ENCODE data around the gene VHLL.
A peak's percentile ranks its signal among the peaks of the same experiment; 100 is the strongest.

VHLL gene

DNA sequence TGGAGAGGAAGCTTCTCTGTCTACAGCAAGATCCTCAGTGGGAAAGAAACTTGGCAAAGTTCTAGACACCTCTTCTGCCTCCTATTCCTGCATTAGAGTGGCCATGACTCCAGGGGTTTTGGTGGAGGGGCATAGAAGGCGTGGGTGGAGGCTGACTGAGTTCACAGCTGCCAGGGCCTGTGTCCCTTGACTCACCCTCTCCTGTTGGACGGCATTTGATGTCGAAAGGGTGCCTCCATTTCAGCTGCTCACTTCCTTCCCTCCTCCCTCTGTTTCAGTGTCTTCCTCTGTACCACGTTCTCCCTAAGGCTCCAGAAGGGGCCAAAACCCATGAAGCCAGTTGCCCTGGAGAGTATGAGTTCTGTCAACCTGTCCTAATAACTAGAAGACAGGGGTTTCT lies 14.3 kb downstream of the VHLL start:
- Histone ChIP-seq H3K9me3 (replicated peaks in 1 of 11) (no peaks in the 10 kb centered on the region), H3K36me3 (peaks cover 21 to 57% (median 27%) of the 10 kb centered on the region in 11 experiments), H3K27me3 (no peaks in the 10 kb centered on the region), H3K27ac (peak overlapping the region in 10 of 11 experiments; percentile 9 to 98 (median 68); a peak in 19 of 22 replicates), H4K20me1 (peaks cover 18 to 24% (median 21%) of the 10 kb centered on the region in 11 experiments), H3K4me1 (peaks cover 34 to 51% (median 48%) of the 10 kb centered on the region in 10 experiments), H3K9ac (peak overlapping the region; percentile 13 to 97 (median 52); a peak in 14 of 22 replicates), H3K4me3 (peak overlapping the region in 1 of 10 experiments; percentile 2; a peak in 1 of 20 replicates), H3K4me2 (peak overlapping the region in 10 of 11 experiments; percentile 89 to 98 (median 92); a peak in 18 of 22 replicates)
- TF ChIP-seq Cebpa-rat (IDR thresholded peaks at IDR 0.05): no peak; a peak in 1 of 22 replicates

DNA sequence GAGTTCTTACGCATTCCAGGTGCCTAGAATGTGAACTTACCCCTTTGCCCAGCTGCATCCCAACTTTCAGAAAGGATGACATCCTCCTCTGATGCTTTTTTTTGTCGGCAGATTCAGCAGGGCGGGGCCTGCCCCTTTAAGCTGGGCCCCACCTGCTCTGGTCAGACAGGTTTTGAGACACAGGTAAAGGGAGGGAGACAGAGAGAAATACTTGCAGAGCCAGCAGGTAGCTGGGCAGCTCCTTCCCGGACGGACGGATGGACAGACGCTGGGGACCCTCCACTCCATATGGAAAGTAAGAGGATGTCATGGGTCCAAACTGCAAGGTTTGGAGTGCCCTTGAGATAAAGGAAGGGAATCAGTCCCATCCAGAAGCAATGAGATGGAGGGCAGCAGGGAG lies 15.0 kb downstream of the VHLL start, which contains the start of gene TMEM79:
TSS of gene TMEM79 (plus strand) at position 214 of the 400 bp plus-strand sequence. CDS start 902 bp downstream, outside the sequence.
- Histone ChIP-seq H3K9me3 (replicated peaks in 1 of 11) (no peaks in the 10 kb centered on the region), H3K9ac (peak within 1 kb of the TSS; percentile 90 to 98 (median 97)), H3K27ac (peak within 1 kb of the TSS; percentile 89 to 98 (median 95); a peak in 21 of 22 replicates), H3K4me3 (peak within 1 kb of the TSS; percentile 64 to 92 (median 87)), H4K20me1 (peaks cover 23 to 30% (median 27%) of the 10 kb centered on the region in 11 experiments), H3K4me2 (peak within 1 kb of the TSS; percentile 89 to 98 (median 93)), H3K4me1 (peaks cover 39 to 54% (median 49%) of the 10 kb centered on the region in 10 experiments), H3K27me3 (no peaks in the 10 kb centered on the region), H3K36me3 (peaks cover 19 to 60% (median 32%) of the 10 kb centered on the region in 11 experiments)
- TF ChIP-seq Cebpa-rat (IDR thresholded peaks at IDR 0.05): no peak

DNA sequence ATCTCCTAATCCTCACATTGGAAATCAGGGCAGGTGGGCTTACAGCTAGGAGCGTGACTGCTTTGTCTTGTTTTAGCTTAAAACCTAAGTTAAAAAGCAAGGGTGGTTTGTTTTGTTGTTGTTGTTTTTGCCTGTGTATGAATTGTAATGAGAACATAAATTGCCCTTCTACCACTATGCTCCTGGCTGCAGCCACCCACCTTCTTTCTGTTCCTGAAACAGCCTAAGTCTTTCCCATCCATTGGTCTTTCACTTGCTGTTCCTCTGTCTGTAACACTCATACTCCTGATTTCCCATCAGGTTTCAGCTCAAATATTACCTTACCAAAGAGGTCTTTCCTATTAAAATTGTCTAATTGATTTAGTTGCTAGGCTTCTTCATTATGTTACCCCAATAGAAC lies 15.6 kb downstream of the VHLL start:
- no peak for TF ChIP-seq Cebpa-rat (IDR thresholded peaks at IDR 0.05)
- Histone ChIP-seq H3K4me3 (peak overlapping the region; percentile 64 to 92 (median 87)), H3K4me2 (peak overlapping the region; percentile 89 to 98 (median 93)), H3K9me3 (replicated peaks in 1 of 11) (no peaks in the 10 kb centered on the region), H3K27ac (peak overlapping the region in 10 of 11 experiments; percentile 89 to 98 (median 95); a peak in 20 of 22 replicates), H3K27me3 (no peaks in the 10 kb centered on the region), H4K20me1 (peaks cover 29 to 36% (median 33%) of the 10 kb centered on the region in 11 experiments), H3K36me3 (peaks cover 16 to 60% (median 34%) of the 10 kb centered on the region in 11 experiments), H3K4me1 (peaks cover 39 to 57% (median 49%) of the 10 kb centered on the region in 10 experiments), H3K9ac (peak overlapping the region; percentile 90 to 98 (median 97))

DNA sequence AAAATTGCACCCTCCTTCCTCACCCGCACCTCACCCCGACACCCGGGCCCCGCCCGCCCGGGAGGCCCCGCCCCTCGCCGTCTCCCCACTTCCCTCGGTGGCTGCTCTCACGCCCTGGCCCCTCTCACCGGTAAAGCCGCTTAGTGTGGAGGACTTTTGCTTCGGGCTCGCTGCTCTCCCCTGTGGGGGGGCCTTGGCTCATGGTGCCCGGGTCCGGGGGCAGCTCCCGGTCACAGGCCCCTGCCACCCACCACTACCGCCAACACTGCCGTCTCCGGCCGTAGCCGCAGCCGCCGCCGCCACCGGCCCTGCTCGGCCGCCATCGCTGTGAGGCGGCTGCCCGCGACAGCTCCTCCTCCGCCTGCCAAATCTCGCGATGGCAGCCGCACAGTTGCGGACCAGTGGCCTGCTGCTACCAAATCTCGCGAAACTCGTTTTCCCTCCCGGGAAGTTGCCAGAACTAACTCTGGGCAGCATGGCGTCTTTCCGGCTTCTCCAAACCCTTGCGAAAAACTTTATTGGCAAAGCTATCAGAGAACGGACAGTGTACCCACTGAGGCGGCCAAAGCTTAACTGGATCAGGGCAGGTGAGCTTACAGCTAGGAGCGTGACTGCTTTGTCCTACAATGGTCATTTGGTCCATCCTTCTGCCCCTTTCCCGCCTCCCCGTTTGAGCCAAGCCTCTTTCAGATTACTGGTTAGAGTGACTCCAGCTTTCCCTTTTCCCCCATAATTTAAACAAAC lies 16.5 kb downstream of the VHLL start, which contains the start of gene SMG5:
TSS of gene SMG5 (minus strand) at position 347 of the 744 bp plus-strand sequence. CDS start at position 202, 145 bp downstream.
- peaks cover 21 to 60% (median 38%) of the 10 kb centered on the region in 11 experiments for H3K36me3 ChIP-seq
- peak within 1 kb of the TSS; percentile 64 to 92 (median 87) for H3K4me3 ChIP-seq
- H3K27ac ChIP-seq: peak within 1 kb of the TSS; percentile 89 to 98 (median 95)
- H3K4me1 ChIP-seq: peaks cover 39 to 59% (median 50%) of the 10 kb centered on the region in 10 experiments
- H3K9ac ChIP-seq: peak within 1 kb of the TSS; percentile 90 to 98 (median 97)
- no peaks in the 10 kb centered on the region for H3K27me3 ChIP-seq
- H4K20me1 ChIP-seq: peaks cover 36 to 45% (median 42%) of the 10 kb centered on the region in 11 experiments
- H3K4me2 ChIP-seq: peak within 1 kb of the TSS; percentile 90 to 99 (median 95)
- TF ChIP-seq Cebpa-rat (IDR thresholded peaks at IDR 0.05): no peak
- H3K9me3 ChIP-seq (replicated peaks in 1 of 11): no peaks in the 10 kb centered on the region

DNA sequence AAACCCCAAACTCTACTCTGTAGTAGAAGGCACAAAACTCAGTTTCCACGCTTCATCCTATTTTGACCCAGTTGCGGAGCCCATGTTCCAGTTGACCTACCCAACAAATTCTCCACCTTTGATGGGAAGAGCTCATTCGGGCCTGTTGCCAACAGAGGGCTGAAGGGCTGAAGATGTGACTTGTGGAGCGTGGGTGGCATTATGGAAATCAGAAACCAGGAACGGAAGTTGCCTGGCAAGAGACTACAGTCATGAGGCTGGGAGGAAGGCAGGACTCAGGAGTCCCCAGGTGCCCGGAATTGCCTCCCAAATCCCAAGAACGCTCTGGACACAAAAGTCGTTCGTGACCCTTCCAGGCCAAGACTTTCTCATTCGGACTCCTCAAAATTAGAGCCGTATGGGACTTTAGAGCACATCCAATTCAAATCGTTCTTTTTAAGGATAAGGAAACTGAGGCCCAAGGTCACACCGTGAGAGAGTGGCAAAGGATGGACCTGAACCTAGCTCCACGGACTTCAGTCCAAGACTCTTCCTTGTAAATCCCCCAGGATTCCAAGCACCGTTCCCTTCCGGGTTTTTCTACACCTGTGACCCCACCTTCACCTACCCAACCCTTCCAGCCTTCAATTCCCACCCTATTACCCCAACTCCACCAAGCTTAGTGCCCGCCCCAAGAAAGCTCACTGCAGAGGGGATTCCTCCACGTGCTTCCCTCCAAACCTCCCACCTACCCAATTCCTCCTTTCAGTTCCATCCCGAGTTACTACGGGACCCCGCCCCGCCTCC lies 17.2 kb downstream of the VHLL start:
- Histone ChIP-seq H3K36me3 (peaks cover 28 to 62% (median 46%) of the 10 kb centered on the region in 11 experiments), H3K4me3 (peak overlapping the region; percentile 64 to 92 (median 87)), H3K27me3 (no peaks in the 10 kb centered on the region), H3K27ac (peak overlapping the region; percentile 89 to 98 (median 95)), H3K9me3 (replicated peaks in 1 of 11) (no peaks in the 10 kb centered on the region), H3K4me1 (peaks cover 39 to 63% (median 52%) of the 10 kb centered on the region in 10 experiments), H3K9ac (peak overlapping the region; percentile 90 to 98 (median 97)), H3K4me2 (peak overlapping the region; percentile 87 to 99 (median 95)), H4K20me1 (peaks cover 40 to 52% (median 48%) of the 10 kb centered on the region in 11 experiments)
- no peak for TF ChIP-seq Cebpa-rat (IDR thresholded peaks at IDR 0.05)

DNA sequence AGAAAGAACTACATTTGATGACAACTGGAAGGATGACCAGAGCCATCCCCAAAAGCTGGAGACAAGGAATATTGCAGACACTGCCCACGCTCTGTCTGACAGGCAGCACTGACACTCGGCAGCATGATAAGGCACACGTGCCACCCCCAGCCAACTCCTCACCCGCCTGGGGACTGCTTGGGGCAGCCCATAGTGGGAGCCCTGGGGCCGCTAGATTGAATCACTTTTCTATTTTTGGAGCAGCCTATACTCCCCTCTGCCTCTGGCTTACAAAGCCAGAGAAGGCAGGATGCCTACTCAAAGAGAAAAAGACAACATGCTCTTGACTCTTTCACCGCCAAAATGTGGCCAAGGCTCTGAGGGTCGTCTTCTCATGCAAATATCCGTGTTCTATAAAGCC lies 17.8 kb downstream of the VHLL start:
- Histone ChIP-seq H4K20me1 (peaks cover 42 to 58% (median 54%) of the 10 kb centered on the region in 11 experiments), H3K36me3 (peaks cover 34 to 62% (median 50%) of the 10 kb centered on the region in 11 experiments)

DNA sequence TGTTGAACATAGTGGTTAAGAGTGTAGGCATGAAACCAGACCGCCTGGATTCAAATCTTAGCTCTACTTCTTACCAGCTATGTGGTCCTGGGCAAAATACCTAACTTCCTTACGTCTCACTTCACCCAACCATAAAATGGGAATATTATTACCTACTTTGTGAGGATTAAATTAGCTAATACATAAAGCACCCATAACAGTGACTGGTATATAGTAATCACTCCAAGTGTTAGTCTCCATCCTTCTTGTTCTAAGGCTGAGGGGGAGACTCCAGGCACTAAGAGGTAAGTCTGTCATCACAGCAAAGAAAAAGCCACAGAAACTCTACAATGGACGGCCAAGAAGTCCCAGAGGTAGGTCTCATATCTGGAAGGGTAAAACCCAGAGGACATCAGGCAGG lies 19.3 kb downstream of the VHLL start:
- peaks cover 49 to 63% (median 58%) of the 10 kb centered on the region in 11 experiments for H3K36me3 ChIP-seq
- peaks cover 42 to 72% (median 67%) of the 10 kb centered on the region in 11 experiments for H4K20me1 ChIP-seq
- no peaks in the 10 kb centered on the region for H3K9me3 ChIP-seq (replicated peaks in 1 of 11)
- no peak for TF ChIP-seq Cebpa-rat (IDR thresholded peaks at IDR 0.05)
- no peaks in the 10 kb centered on the region for H3K27me3 ChIP-seq
- no peak overlapping the region; a peak in 1 of 20 replicates for H3K4me3 ChIP-seq
- peaks cover 39 to 53% (median 45%) of the 10 kb centered on the region in 10 experiments for H3K4me1 ChIP-seq
- peak overlapping the region in 9 of 11 experiments; percentile 17 to 98 (median 97); a peak in 8 of 22 replicates for H3K9ac ChIP-seq
- H3K4me2 ChIP-seq: peak overlapping the region in 10 of 11 experiments; percentile 87 to 99 (median 96); a peak in 15 of 22 replicates
- no peak overlapping the region for H3K27ac ChIP-seq

More for the DNA sequence above, 17.8 kb downstream of the VHLL start:
- Histone ChIP-seq H3K9ac (peak overlapping the region; percentile 90 to 98 (median 97); a peak in 21 of 22 replicates), H3K27me3 (no peaks in the 10 kb centered on the region), H3K4me3 (peak overlapping the region; percentile 64 to 92 (median 87)), H3K9me3 (replicated peaks in 1 of 11) (no peaks in the 10 kb centered on the region), H3K4me2 (peak overlapping the region; percentile 87 to 99 (median 95)), H3K27ac (peak overlapping the region in 10 of 11 experiments; percentile 89 to 98 (median 95); a peak in 21 of 22 replicates), H3K4me1 (peaks cover 39 to 65% (median 54%) of the 10 kb centered on the region in 10 experiments)
- TF ChIP-seq Cebpa-rat (IDR thresholded peaks at IDR 0.05): no peak

DNA sequence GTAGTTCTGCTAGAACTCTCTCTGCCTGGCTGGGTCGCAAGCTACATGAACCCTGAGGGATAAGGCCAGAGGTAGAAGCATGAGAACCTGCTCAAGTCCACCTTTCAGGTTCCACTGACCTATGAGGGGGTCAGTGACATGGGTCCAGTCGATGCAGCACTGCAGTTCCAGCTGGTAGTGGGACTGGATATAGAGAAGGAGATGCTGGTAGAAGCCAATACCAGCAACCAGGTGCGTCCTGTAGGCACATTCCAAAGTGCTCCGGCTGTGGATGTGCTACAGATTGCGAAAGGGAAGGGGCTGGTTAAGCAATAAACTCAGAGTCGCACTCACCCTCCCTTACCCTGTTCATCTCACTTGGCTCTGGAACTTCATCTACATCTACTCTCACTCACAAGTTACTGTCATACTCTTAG lies 22.1 kb downstream of the VHLL start:
- no peak overlapping the region; a peak in 1 of 22 replicates for H3K27ac ChIP-seq
- TF ChIP-seq Cebpa-rat (IDR thresholded peaks at IDR 0.05): peak in 4 of 11 experiments; percentile 20 to 57 (median 44); a peak in 3 of 22 replicates
- peaks cover 77 to 91% (median 87%) of the 10 kb centered on the region in 11 experiments for H3K36me3 ChIP-seq
- peak overlapping the region in 1 of 11 experiments; percentile 0; a peak in 1 of 22 replicates for H3K4me2 ChIP-seq
- peak overlapping the region in 3 of 11 experiments; percentile 2 to 44 (median 5); a peak in 2 of 22 replicates for H3K9ac ChIP-seq
- no peaks in the 10 kb centered on the region for H3K9me3 ChIP-seq (replicated peaks in 1 of 11)
- H3K27me3 ChIP-seq: no peaks in the 10 kb centered on the region
- peaks cover 42 to 99% (median 89%) of the 10 kb centered on the region in 11 experiments for H4K20me1 ChIP-seq
- no peak overlapping the region for H3K4me3 ChIP-seq
- peaks cover 21 to 36% (median 28%) of the 10 kb centered on the region in 10 experiments for H3K4me1 ChIP-seq

Data from BLaER1 treated with 17β-estradiol and CSF1 and Interleukin-3, amounts not matched to agents 10 nM and 100 nM (cell line).